HepG2 (cell line): ENCODE measurements around the gene LRRC3. TPM values are rescaled to one million over a fixed set of nuclear protein-coding genes. Genes with fewer than 3 reads are reported as not detected.
A peak's percentile ranks its signal among the peaks of the same experiment; 100 is the strongest.

Experiments used
- ATAC-seq: fragments of 200-7000 bp; cut with Tn5 transposase; 3 replicates; pipeline ENCODE4 v1.9.1; 2020; ENCODE audit warnings: mild to moderate bottlenecking, moderate library complexity
- BruUV-seq: library from RNA; stranded (reverse); fragments of 400-500 nt; replicated peaks from 2 replicates; lab custom pipeline; 2021; lab: Mats Ljungman, UMichigan
- CTCF ChIA-PET: fragments of 300-600 bp; formaldehyde crosslinking; extraction: SDS; loops from one replicate; lab custom pipeline; 2021; ENCODE audit warnings: low total read pairs, inconsistent platforms, low intra/inter-chr PET ratio; lab: Yijun Ruan, JAX
- POLR2A ChIA-PET: fragments of 350-600 bp; sonication (Branson Sonifier 250); formaldehyde crosslinking; loops from one replicate; lab custom pipeline; 2020; ENCODE audit warnings: antibody characterized with exemption, inconsistent platforms; lab: Yijun Ruan, JAX
- DNase-seq: peaks from one replicate; pipeline ENCODE4 v3.0.0-alpha.2; 2015; ENCODE audit warnings: low spot score
- FAIRE-seq: peaks from 3 replicates; lab custom pipeline; 2011; peaks lifted over from hg19 to GRCh38; lab: Jason Lieb, UNC
- H2AFZ ChIP-seq: one replicate; pipeline ENCODE4 v1.6.1; 2011; ENCODE audit warnings: low read length, inconsistent platforms
- H3K27ac ChIP-seq: fragments of 300-600 bp; 3 replicates; pipeline ENCODE4 v1.8.0; 2011; ENCODE audit warnings: mixed run types, mild to moderate bottlenecking, mixed read lengths, low read length, inconsistent platforms; ENCODE audit not compliant: insufficient read depth; ENCODE audit errors: extremely low read length
- H3K27me3 ChIP-seq, 2 experiments: fragments of 200-600 bp in 1 of 2; 2 replicates in 1 of 2; 3 replicates in 1 of 2; pipeline versions ENCODE4 v1.6.0 to v1.8.0; 2011; ENCODE audit warnings: low read length in 2 of 2, mild to moderate bottlenecking in 2 of 2, moderate library complexity in 2 of 2, inconsistent platforms in 1 of 2; ENCODE audit not compliant: insufficient read depth in 2 of 2, control insufficient read depth in 1 of 2
- H3K36me3 ChIP-seq, 2 experiments: fragments of 200-600 bp in 1 of 2; replicated peaks in 1 of 2; 2 replicates in 1 of 2; 3 replicates in 1 of 2; pipeline versions ENCODE4 v1.5.1 to v1.8.0; 2011; ENCODE audit warnings: low read length in 2 of 2, inconsistent platforms in 1 of 2; ENCODE audit not compliant: insufficient read depth in 2 of 2, control insufficient read depth in 1 of 2
- H3K4me1 ChIP-seq: 2 replicates; pipeline ENCODE4 v1.5.1; 2012; ENCODE audit warnings: low read length, inconsistent platforms; ENCODE audit not compliant: insufficient read depth
- H3K4me2 ChIP-seq: 2 replicates; pipeline ENCODE4 v1.6.0; 2011; ENCODE audit warnings: low read depth, low read length, inconsistent platforms
- H3K4me3 ChIP-seq, 3 experiments: fragments of 200-600 bp in 1 of 3; sonication (generic), shearing (Covaris generic) in 1 of 3; replicated peaks in 1 of 3; 2 replicates each; pipeline ENCODE4 v1.5.1; 2011 to 2016; ENCODE audit warnings: low read length in 3 of 3, inconsistent platforms in 2 of 3, low read depth in 2 of 3, mild to moderate bottlenecking in 2 of 3, control low read depth in 1 of 3, mixed read lengths in 1 of 3; ENCODE audit not compliant: insufficient read depth in 1 of 3
- H3K79me2 ChIP-seq: one replicate; pipeline ENCODE4 v1.6.1; 2011; ENCODE audit warnings: low read length, inconsistent platforms; ENCODE audit not compliant: insufficient read depth
- H3K9ac ChIP-seq: 2 replicates; pipeline ENCODE4 v1.6.0; 2011; ENCODE audit warnings: mild to moderate bottlenecking, low read depth, low read length, inconsistent platforms; ENCODE audit not compliant: insufficient read depth
- H3K9me3 ChIP-seq: 2 replicates; pipeline ENCODE4 v1.5.1; 2012; ENCODE audit warnings: mild to moderate bottlenecking, low read length
- H4K20me1 ChIP-seq: 2 replicates; pipeline ENCODE4 v1.6.0; 2011; ENCODE audit warnings: inconsistent platforms, mild to moderate bottlenecking, low read length, moderate library complexity; ENCODE audit not compliant: insufficient read depth
- AGO2 ChIP-seq: fragments of 200-400 bp; formaldehyde crosslinking; optimal IDR thresholded peaks from 2 replicates; pipeline ENCODE3; 2017; ENCODE audit warnings: mild to moderate bottlenecking, low read depth, low read length, moderate library complexity
- TFDP2 ChIP-seq: sonication (generic); formaldehyde crosslinking; IDR thresholded peaks from 2 replicates; pipeline ENCODE4 v1.4.0; 2020; ENCODE audit warnings: missing genetic modification reagents
- WGBS: methylation state at CpG from one replicate; pipeline ENCODE4 v1.1.6; 2017; ENCODE audit warnings: low lambda C conversion rate; 5-methylcytosine and 5-hydroxymethylcytosine counted together
- in situ Hi-C: cut with HindIII; loops from 2 replicates; pipeline ENCODE4 v1.10.0; 2017; ENCODE audit warnings: low pct_unique_long_range_greater_than_20kb; ENCODE audit not compliant: extremely low pct_ligation_motif_present
- intact Hi-C: fragments of 100-400 bp; cut with micrococcal nuclease; formaldehyde crosslinking; loops from one replicate; pipeline ENCODE4 v1.10.0; 2022; ENCODE audit not compliant: unreplicated experiment
- polyA plus RNA-seq, 8 experiments: library from polyadenylated mRNA; depleted of rRNA in 3 of 8; stranded (reverse) in 7 of 8; unstranded in 1 of 8; fragments of >200 nt; fragmentation: Illumina TruSeq in 4 of 8; extraction: Trizol in 4 of 8; gene quantifications; 2 replicates each; pipeline versions ENCODE4 v1.2.1 to v1.2.3, GENCODE V29; 2011 to 2016; ENCODE audit warnings: low read depth in 4 of 8, missing spikeins in 1 of 8, mixed read lengths in 1 of 8; ENCODE audit not compliant: insufficient read depth in 1 of 8
- total RNA-seq, 5 experiments: library from RNA; depleted of rRNA; stranded (reverse); fragments of >200 nt; fragmentation: Illumina TruSeq; extraction: Trizol; gene quantifications; 2 replicates each; pipeline ENCODE4 v1.2.3, GENCODE V29; 2016; ENCODE audit warnings: low read depth in 1 of 5
- TF ChIP-seq, protein P1 (sequence below): sonication (generic); formaldehyde crosslinking; IDR thresholded peaks from 2 replicates; pipeline ENCODE4 v1.4.0; 2020; ENCODE audit warnings: mild to moderate bottlenecking, missing genetic modification reagents

The LRRC3 gene
- total and polyA plus RNA-seq, 2 of the 13 experiments (the other 11 are each of a cell fraction or from before 2014, with no cell fraction given) = 4.8 to 16.5 TPM

- ChIA-PET CTCF (no interaction called here), POLR2A (interaction anchor here (0.9 to 2.9 kb wide), 3 partner anchors 9 to 20 kb away, joined by 3 to 12 read pairs (median 4); no protein-coding TSS in a partner anchor)
- no TSS peak for BruUV-seq
- no peak for ATAC-seq
- no peak overlapping the region for H3K4me2 ChIP-seq
- no peak overlapping the region for H3K9ac ChIP-seq
- H3K4me3 ChIP-seq = no peak overlapping the region
- H3K79me2 ChIP-seq = no peaks in the 10 kb centered on the region
- in situ Hi-C loops (no loop called here), intact Hi-C loops (no loop called here)
- no peak for FAIRE-seq
- peaks cover 15% of the 10 kb centered on the region for H3K9me3 ChIP-seq
- 94% methylated on average over 27 of the region's 27 CpGs for WGBS
- H2AFZ ChIP-seq = no peak overlapping the region
- TF ChIP-seq AGO2 = peak; percentile 16
- TF ChIP-seq, protein P1, sequence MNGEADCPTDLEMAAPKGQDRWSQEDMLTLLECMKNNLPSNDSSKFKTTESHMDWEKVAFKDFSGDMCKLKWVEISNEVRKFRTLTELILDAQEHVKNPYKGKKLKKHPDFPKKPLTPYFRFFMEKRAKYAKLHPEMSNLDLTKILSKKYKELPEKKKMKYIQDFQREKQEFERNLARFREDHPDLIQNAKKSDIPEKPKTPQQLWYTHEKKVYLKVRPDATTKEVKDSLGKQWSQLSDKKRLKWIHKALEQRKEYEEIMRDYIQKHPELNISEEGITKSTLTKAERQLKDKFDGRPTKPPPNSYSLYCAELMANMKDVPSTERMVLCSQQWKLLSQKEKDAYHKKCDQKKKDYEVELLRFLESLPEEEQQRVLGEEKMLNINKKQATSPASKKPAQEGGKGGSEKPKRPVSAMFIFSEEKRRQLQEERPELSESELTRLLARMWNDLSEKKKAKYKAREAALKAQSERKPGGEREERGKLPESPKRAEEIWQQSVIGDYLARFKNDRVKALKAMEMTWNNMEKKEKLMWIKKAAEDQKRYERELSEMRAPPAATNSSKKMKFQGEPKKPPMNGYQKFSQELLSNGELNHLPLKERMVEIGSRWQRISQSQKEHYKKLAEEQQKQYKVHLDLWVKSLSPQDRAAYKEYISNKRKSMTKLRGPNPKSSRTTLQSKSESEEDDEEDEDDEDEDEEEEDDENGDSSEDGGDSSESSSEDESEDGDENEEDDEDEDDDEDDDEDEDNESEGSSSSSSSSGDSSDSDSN (CRISPR knock-in tag) = no peak
- TF ChIP-seq TFDP2 (CRISPR knock-in tag) = 0 out of 2 replicates have a peak, but pooled peaks have one; percentile 5
- DNase-seq = no peak
- H3K27ac ChIP-seq = peak overlapping the region; percentile 38
- H3K4me1 ChIP-seq = peaks cover 36% of the 10 kb centered on the region
- no peaks in the 10 kb centered on the region for H4K20me1 ChIP-seq
- H3K36me3 ChIP-seq = peaks cover 1 to 5% of the 10 kb centered on the region in 2 experiments; a peak in 2 of 5 replicates
- H3K27me3 ChIP-seq = no peaks in the 10 kb centered on the region
Measured at GRCh38 chr21:44496564-44497550, 41.5 kb downstream of the LRRC3 start.
